Panc1 (cell line): ENCODE measurements around the gene CNBD2. TPM values are rescaled to one million over a fixed set of nuclear protein-coding genes. Genes with fewer than 3 reads are reported as not detected.

Experiments
- ATAC-seq: fragments of 200-7000 bp; cut with Tn5 transposase; 2 replicates; pipeline ENCODE4 v1.9.1; 2020; ENCODE audit warnings: mild to moderate bottlenecking, moderate library complexity
- Bru-seq: library from RNA; stranded (reverse); fragments of 400-500 nt; gene quantifications from one replicate; lab custom pipeline; 2021; lab: Mats Ljungman, UMichigan
- BruChase-seq, 2 experiments: library from RNA; stranded (reverse); fragments of 400-500 nt; gene quantifications; one replicate each; lab custom pipeline; 2021; lab: Mats Ljungman, UMichigan
- BruUV-seq: library from RNA; stranded (reverse); fragments of 400-500 nt; replicated peaks from 2 replicates; lab custom pipeline; 2021; lab: Mats Ljungman, UMichigan
- CTCF ChIA-PET: fragments of 300-600 bp; sonication (Branson Sonifier 250); formaldehyde crosslinking; loops from one replicate; lab custom pipeline; 2022; ENCODE audit warnings: antibody characterized with exemption; lab: Charles Lee
- POLR2A ChIA-PET: fragments of 300-600 bp; sonication (Branson Sonifier 250); formaldehyde crosslinking; loops from one replicate; lab custom pipeline; 2022; ENCODE audit warnings: antibody characterized with exemption; lab: Charles Lee
- DNase-seq: peaks from one replicate; pipeline ENCODE4 v3.0.0-alpha.2; 2010; ENCODE audit warnings: low read depth, low spot score
- H3K27ac ChIP-seq: 2 replicates; pipeline ENCODE4 v1.5.1; 2011; ENCODE audit warnings: mild to moderate bottlenecking, low read length, inconsistent platforms
- H3K27me3 ChIP-seq: fragments of 200-500 bp; sonication (Bioruptor generic); 2 replicates; pipeline ENCODE4 v1.6.0; 2014; ENCODE audit warnings: low read length, inconsistent platforms; ENCODE audit not compliant: control insufficient read depth, insufficient read depth
- H3K36me3 ChIP-seq: fragments of 200-500 bp; sonication (Bioruptor generic); 2 replicates; pipeline ENCODE4 v1.5.1; 2014; ENCODE audit warnings: inconsistent platforms, mild to moderate bottlenecking, low read length, moderate library complexity; ENCODE audit not compliant: control insufficient read depth, insufficient read depth
- H3K4me1 ChIP-seq: 2 replicates; pipeline ENCODE4 v1.5.1; 2011; ENCODE audit warnings: inconsistent platforms, mild to moderate bottlenecking, low read length, moderate library complexity; ENCODE audit not compliant: control insufficient read depth, insufficient read depth
- H3K4me3 ChIP-seq, 2 experiments: 2 replicates each; pipeline ENCODE4 v1.5.1; 2011 to 2012; ENCODE audit warnings: low read depth in 2 of 2, low read length in 2 of 2, mild to moderate bottlenecking in 2 of 2, inconsistent platforms in 1 of 2, moderate library complexity in 1 of 2
- H3K9me3 ChIP-seq: fragments of 200-500 bp; sonication (Bioruptor generic); 2 replicates; pipeline ENCODE4 v1.5.1; 2014; ENCODE audit warnings: low read depth, mild to moderate bottlenecking, inconsistent platforms, low read length, moderate library complexity; ENCODE audit not compliant: control insufficient read depth, insufficient read depth
- CTCF ChIP-seq: fragments of 450-650 bp; IDR thresholded peaks from 2 replicates; pipeline ENCODE4 v1.5.1; 2017; ENCODE audit warnings: mild to moderate bottlenecking
- POLR2AphosphoS5 ChIP-seq: IDR thresholded peaks from 2 replicates; pipeline ENCODE4 v1.6.1; 2012; ENCODE audit warnings: mild to moderate bottlenecking, low read depth, low read length, moderate library complexity
- REST ChIP-seq, 2 experiments: IDR thresholded peaks; 2 replicates each; pipeline ENCODE4 v1.6.1; 2011 to 2012; ENCODE audit warnings: low read depth in 2 of 2, control low read depth in 1 of 2, low read length in 1 of 2, mild to moderate bottlenecking in 1 of 2, moderate library complexity in 1 of 2; ENCODE audit not compliant: insufficient read depth in 1 of 2
- SIN3A ChIP-seq: IDR thresholded peaks from 2 replicates; pipeline ENCODE4 v1.6.1; 2012; ENCODE audit warnings: low read depth, mild to moderate bottlenecking, low read length, moderate library complexity, borderline replicate concordance; ENCODE audit not compliant: insufficient read depth
- TCF7L2 ChIP-seq: IDR thresholded peaks from 2 replicates; pipeline ENCODE4 v1.6.1; 2011; ENCODE audit warnings: mild to moderate bottlenecking, low read depth, low read length, inconsistent platforms
- in situ Hi-C: cut with HindIII; loops from 2 replicates; pipeline ENCODE4 v1.10.0; 2016; ENCODE audit warnings: low sequenced_read_pairs, low pct_unique_long_range_greater_than_20kb
- intact Hi-C: fragments of 100-400 bp; cut with micrococcal nuclease; formaldehyde crosslinking; loops from one replicate; pipeline ENCODE4 v1.10.0; 2022; ENCODE audit not compliant: unreplicated experiment
- long read RNA-seq: library from polyadenylated mRNA; unstranded; transcript quantifications from one replicate; pipeline ENCODE4 v2.0.0, GENCODE V29; 2021; ENCODE audit not compliant: unreplicated experiment
- polyA plus RNA-seq: library from polyadenylated mRNA; unstranded; fragments of >200 nt; gene quantifications from one replicate; pipeline ENCODE4 v1.2.1, GENCODE V29; 2012; ENCODE audit warnings: missing spikeins; ENCODE audit not compliant: insufficient read length
- total RNA-seq: library from RNA; stranded (reverse); gene quantifications from one replicate; pipeline ENCODE4 v1.2.1, GENCODE V29; 2021; ENCODE audit not compliant: unreplicated experiment

CNBD2 gene
- total RNA-seq (3.7 TPM), Bru-seq, nascent RNA (percentile 19 among the genes with signal in this experiment), BruChase-seq, experiment 1, labeled RNA remaining after a 2-hour chase (percentile 19 among the genes with signal in this experiment), BruChase-seq, experiment 2, labeled RNA remaining after a 6-hour chase (percentile 19 among the genes with signal in this experiment)
- not detected for polyA plus RNA-seq
- long read RNA-seq, transcript CNBD2-206 (1 exons, 662 nt): major isoform, 5 of 6 reads
- long read RNA-seq, partial matches to known transcripts: 1 of 6 reads
- long read RNA-seq, other reads (novel, unspliced or antisense): 0 of 6 reads

- no peaks in the 10 kb centered on the region for H3K4me1 ChIP-seq
- no peaks in the 10 kb centered on the region for H3K9me3 ChIP-seq
- CTCF ChIA-PET: interaction anchor here (1.4 kb wide), 1 partner anchor 25 kb away, joined by 3 read pairs; no protein-coding TSS in a partner anchor
- no peak for DNase-seq
- no peak within 1 kb of the TSS for H3K27ac ChIP-seq
- intact Hi-C loops: no loop called here
- ATAC-seq: no peak
- TF ChIP-seq TCF7L2: no peak
- TF ChIP-seq CTCF: no peak
- TF ChIP-seq REST (IDR thresholded peaks at IDR 0.05; ENCODE audit: insufficient read depth in 1 of 2, low read depth in 2 of 2, low read length in 1 of 2): no peak
- TF ChIP-seq POLR2AphosphoS5: no peak
- TF ChIP-seq SIN3A: no peak
- no peaks in the 10 kb centered on the region for H3K36me3 ChIP-seq
- in situ Hi-C loops: no loop called here
- no peak within 1 kb of the TSS for H3K4me3 ChIP-seq
- POLR2A ChIA-PET: no interaction called here
- no TSS peak for BruUV-seq
- no peaks in the 10 kb centered on the region for H3K27me3 ChIP-seq
These were observed at the start of gene CNBD2 for GRCh38 chr20:35967979-35968640. Gene CNBD2, plus strand, starts transcription at chr20:35968590. Its CDS starts 173 bp downstream, at chr20:35968763.

DNA sequence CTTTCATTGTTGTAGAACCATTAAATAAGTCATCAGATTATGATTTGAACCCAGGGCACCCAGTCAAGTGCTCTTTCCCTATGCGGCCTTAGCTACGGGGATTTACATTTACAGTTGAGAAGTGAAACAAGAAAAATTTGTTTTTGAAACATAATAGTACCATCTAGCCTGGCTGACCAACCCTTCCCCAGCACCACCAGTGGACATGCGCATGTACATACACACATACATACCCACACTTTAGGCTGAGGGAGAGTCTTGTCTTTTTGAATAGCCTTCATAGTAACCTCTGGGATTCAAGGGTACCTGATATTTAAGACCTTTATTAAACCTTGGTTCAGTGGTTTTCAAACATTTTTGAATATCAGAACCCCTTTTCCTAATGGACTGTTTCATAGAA is 47.9 kb upstream of the CNBD2 start:
- no peak for DNase-seq
- Histone ChIP-seq H3K4me3 (no peak overlapping the region), H3K4me1 (no peaks in the 10 kb centered on the region), H3K27me3 (no peaks in the 10 kb centered on the region), H3K36me3 (peaks cover 6% of the 10 kb centered on the region; the same call in 1 of the 2 replicates), H3K9me3 (no peaks in the 10 kb centered on the region), H3K27ac (no peak overlapping the region)
- no TSS peak for BruUV-seq
- ChIA-PET POLR2A (no interaction called here), CTCF (no interaction called here)
- ATAC-seq: no peak
- intact Hi-C loops (no loop called here), in situ Hi-C loops (no loop called here)
- TF ChIP-seq SIN3A: no peak
- TF ChIP-seq CTCF: no peak
- no peak for TF ChIP-seq TCF7L2
- TF ChIP-seq POLR2AphosphoS5: no peak
